ENCODE measurements around the gene PANX2. TPM values are rescaled to one million over a fixed set of nuclear protein-coding genes. Genes with fewer than 3 reads are reported as not detected.

PANX2 gene
- total and polyA plus RNA-seq, 9 of the 15 experiments (the other 6 are each of a cell fraction or from before 2014, with no cell fraction given), result 0.01 to 3.9 (median 0.67) TPM; not detected in 1

DNA sequence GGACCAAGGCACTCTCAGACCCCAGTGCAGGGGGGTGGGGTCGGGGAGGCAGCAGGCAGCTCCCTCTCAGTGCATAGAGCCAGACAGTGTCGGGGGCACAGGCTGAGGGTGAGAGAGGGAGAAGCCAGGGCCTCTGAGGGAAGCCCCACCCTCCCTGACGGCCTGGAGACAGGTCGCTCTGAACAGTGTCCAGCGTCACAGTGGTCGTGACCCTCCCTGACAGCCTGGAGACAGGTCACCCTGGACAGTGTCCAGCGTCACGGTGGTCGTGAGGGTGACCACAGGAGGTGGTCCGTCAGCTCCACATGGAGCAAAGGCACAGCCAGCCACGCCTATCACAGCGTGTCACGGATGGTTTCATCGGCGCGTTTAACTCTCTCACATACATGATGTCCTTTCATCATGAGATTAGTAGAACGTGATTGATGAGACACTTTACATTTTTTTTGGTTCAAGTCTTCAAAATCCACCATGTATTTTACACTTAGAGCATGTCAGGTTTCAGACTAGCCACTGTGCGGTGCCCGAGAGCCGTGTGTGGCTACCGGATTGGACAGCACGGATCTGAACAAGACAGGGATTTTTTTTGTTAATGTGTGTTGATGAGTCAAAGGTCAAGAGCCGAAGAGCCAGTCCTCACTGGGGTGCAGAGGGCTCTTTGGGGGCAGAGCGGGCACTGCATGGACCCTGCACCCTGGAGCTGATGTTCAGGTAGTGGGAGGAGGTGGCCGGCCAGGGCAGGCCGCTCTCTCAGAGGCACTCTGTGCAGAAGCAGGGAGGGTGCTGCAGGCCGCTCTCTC lies 23.9 kb upstream of the PANX2 start:
- Histone ChIP-seq H3K9ac (ENCODE audit: insufficient read depth in 1 of 2, low read depth in 2 of 2, low read length in 2 of 2) (peak overlapping the region in 1 of 2 experiments; percentile 52; a peak in 2 of 4 replicates), H3K4me3 (no peak overlapping the region), H4K20me1 (replicated peaks; ENCODE audit: control insufficient read depth, insufficient read depth, low read length) (peaks cover 5% of the 10 kb centered on the region; the same call in 1 of the 2 replicates), H3K4me1 (replicated peaks in 1 of 2; ENCODE audit: control insufficient read depth in 2 of 2, insufficient read depth in 2 of 2, low read length in 2 of 2) (peaks cover 5 to 51% of the 10 kb centered on the region in 2 experiments; a peak in 4 of 5 replicates), H3K36me3 (ENCODE audit: control insufficient read depth, insufficient read depth, low read length) (no peaks in the 10 kb centered on the region), H3K4me2 (ENCODE audit: insufficient read depth, low read length) (no peak overlapping the region; the same call in 1 of the 2 replicates), H3K27ac (ENCODE audit: extremely low read depth, low read depth, low read length) (no peak overlapping the region), H3K9me3 (replicated peaks; ENCODE audit: control insufficient read depth, insufficient read depth, low read depth, low read length) (no peaks in the 10 kb centered on the region), H3K27me3 (ENCODE audit: control insufficient read depth in 2 of 2, insufficient read depth in 2 of 2, low read length in 2 of 2) (peaks cover 0 to 14% of the 10 kb centered on the region in 2 experiments; a peak in 3 of 5 replicates), H3K9me1 (ENCODE audit: control insufficient read depth, insufficient read depth, low read length) (no peaks in the 10 kb centered on the region), H3K79me2 (ENCODE audit: control insufficient read depth, insufficient read depth, low read length) (no peaks in the 10 kb centered on the region), H2AFZ (ENCODE audit: low read depth, low read length) (0 out of 2 replicates have a peak overlapping the region, but pooled peaks have one; percentile 22)
- in situ Hi-C loops (cut with MboI), result no loop called here
- FAIRE-seq (peak; percentile 85), ATAC-seq (peak; percentile 80), DNase-seq (ENCODE audit: extremely low read depth in 1 of 4, low spot score in 3 of 4) (peak; percentile 58 to 72 (median 63))
- ChIA-PET POLR2A (no interaction called here), CTCF (ENCODE audit: low intra/inter-chr PET ratio) (interaction anchor here (0.5 to 1.7 kb wide), 3 partner anchors 63 to 468 kb away, joined by 3 to 10 read pairs (median 5); no protein-coding TSS in a partner anchor)
- no TSS peak for BruUV-seq (replicated peaks)
- WGBS (ENCODE audit: insufficient coverage, low coverage, missing lambda C conversion rate), result 16% methylated on average over 19 of the region's 27 CpGs
- intact Hi-C loops (cut with micrococcal nuclease), result loop anchor here (5.0 to 10.0 kb wide), 2 partner anchors 198 to 546 kb away; partner anchors contain the start of gene PPP6R2
- TF ChIP-seq, protein P1, sequence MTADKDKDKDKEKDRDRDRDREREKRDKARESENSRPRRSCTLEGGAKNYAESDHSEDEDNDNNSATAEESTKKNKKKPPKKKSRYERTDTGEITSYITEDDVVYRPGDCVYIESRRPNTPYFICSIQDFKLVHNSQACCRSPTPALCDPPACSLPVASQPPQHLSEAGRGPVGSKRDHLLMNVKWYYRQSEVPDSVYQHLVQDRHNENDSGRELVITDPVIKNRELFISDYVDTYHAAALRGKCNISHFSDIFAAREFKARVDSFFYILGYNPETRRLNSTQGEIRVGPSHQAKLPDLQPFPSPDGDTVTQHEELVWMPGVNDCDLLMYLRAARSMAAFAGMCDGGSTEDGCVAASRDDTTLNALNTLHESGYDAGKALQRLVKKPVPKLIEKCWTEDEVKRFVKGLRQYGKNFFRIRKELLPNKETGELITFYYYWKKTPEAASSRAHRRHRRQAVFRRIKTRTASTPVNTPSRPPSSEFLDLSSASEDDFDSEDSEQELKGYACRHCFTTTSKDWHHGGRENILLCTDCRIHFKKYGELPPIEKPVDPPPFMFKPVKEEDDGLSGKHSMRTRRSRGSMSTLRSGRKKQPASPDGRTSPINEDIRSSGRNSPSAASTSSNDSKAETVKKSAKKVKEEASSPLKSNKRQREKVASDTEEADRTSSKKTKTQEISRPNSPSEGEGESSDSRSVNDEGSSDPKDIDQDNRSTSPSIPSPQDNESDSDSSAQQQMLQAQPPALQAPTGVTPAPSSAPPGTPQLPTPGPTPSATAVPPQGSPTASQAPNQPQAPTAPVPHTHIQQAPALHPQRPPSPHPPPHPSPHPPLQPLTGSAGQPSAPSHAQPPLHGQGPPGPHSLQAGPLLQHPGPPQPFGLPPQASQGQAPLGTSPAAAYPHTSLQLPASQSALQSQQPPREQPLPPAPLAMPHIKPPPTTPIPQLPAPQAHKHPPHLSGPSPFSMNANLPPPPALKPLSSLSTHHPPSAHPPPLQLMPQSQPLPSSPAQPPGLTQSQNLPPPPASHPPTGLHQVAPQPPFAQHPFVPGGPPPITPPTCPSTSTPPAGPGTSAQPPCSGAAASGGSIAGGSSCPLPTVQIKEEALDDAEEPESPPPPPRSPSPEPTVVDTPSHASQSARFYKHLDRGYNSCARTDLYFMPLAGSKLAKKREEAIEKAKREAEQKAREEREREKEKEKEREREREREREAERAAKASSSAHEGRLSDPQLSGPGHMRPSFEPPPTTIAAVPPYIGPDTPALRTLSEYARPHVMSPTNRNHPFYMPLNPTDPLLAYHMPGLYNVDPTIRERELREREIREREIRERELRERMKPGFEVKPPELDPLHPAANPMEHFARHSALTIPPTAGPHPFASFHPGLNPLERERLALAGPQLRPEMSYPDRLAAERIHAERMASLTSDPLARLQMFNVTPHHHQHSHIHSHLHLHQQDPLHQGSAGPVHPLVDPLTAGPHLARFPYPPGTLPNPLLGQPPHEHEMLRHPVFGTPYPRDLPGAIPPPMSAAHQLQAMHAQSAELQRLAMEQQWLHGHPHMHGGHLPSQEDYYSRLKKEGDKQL (CRISPR knock-in tag; IDR thresholded peaks at IDR 0.05; ENCODE audit: borderline replicate concordance), result no peak
- TF ChIP-seq CREB1 (IDR thresholded peaks at IDR 0.05), result no peak
- no peak for TF ChIP-seq CREB1 (CRISPR knock-in tag; IDR thresholded peaks at IDR 0.05)
- TF ChIP-seq, protein P2, sequence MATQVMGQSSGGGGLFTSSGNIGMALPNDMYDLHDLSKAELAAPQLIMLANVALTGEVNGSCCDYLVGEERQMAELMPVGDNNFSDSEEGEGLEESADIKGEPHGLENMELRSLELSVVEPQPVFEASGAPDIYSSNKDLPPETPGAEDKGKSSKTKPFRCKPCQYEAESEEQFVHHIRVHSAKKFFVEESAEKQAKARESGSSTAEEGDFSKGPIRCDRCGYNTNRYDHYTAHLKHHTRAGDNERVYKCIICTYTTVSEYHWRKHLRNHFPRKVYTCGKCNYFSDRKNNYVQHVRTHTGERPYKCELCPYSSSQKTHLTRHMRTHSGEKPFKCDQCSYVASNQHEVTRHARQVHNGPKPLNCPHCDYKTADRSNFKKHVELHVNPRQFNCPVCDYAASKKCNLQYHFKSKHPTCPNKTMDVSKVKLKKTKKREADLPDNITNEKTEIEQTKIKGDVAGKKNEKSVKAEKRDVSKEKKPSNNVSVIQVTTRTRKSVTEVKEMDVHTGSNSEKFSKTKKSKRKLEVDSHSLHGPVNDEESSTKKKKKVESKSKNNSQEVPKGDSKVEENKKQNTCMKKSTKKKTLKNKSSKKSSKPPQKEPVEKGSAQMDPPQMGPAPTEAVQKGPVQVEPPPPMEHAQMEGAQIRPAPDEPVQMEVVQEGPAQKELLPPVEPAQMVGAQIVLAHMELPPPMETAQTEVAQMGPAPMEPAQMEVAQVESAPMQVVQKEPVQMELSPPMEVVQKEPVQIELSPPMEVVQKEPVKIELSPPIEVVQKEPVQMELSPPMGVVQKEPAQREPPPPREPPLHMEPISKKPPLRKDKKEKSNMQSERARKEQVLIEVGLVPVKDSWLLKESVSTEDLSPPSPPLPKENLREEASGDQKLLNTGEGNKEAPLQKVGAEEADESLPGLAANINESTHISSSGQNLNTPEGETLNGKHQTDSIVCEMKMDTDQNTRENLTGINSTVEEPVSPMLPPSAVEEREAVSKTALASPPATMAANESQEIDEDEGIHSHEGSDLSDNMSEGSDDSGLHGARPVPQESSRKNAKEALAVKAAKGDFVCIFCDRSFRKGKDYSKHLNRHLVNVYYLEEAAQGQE (IDR thresholded peaks at IDR 0.05; ENCODE audit: borderline replicate concordance), result peak; percentile 69
- TF ChIP-seq, protein P2 (CRISPR knock-in tag; IDR thresholded peaks at IDR 0.05; ENCODE audit: low read depth), result no peak
- TF ChIP-seq TAF1 (IDR thresholded peaks at IDR 0.05; ENCODE audit: control insufficient read depth, extremely low read depth, insufficient read depth, low read length, severe bottlenecking), result no peak
- TF ChIP-seq CBFA2T3 (IDR thresholded peaks at IDR 0.05), result no peak
